Activated CD8-positive, alpha-beta memory T cell treated with anti-CD3 and anti-CD28 coated beads, Interleukin-2, amount 50 U/mL, for 48 hours (primary cell): ENCODE results near the gene TUG1.

ENCODE experiments used
- DNase-seq: peaks from one replicate; pipeline ENCODE4 v3.0.0-alpha.2; 2020

Gene TUG1

GRCh38 chr22:30968924-30969531 is at the start of gene TUG1:
Gene TUG1, plus strand, starts transcription at chr22:30969265.
- DNase-seq: peak; percentile 95

- DNase-seq: no peak
Observed at GRCh38 chr22:30919973-30920372, 49.1 kb upstream of the TUG1 start.

GRCh38 chr22:30920407-30920806 is 48.7 kb upstream of the TUG1 start:
- peak; percentile 94 for DNase-seq

GRCh38 chr22:30921108-30921507 is 48.0 kb upstream of the TUG1 start:
- DNase-seq: no peak

- DNase-seq: peak; percentile 90
Observed at GRCh38 chr22:30922151-30922611, 46.9 kb upstream of the TUG1 start.

GRCh38 chr22:30923168-30923900 is 45.7 kb upstream of the TUG1 start:
- peak; percentile 45 for DNase-seq

- DNase-seq: peak; percentile 29
Observed at GRCh38 chr22:30925667-30926066, 43.4 kb upstream of the TUG1 start.

GRCh38 chr22:30926706-30927105 is 42.4 kb upstream of the TUG1 start:
- DNase-seq: peak; percentile 28

- no peak for DNase-seq
Observed at GRCh38 chr22:30927806-30928205, 41.3 kb upstream of the TUG1 start.

GRCh38 chr22:30928401-30928800 is 40.7 kb upstream of the TUG1 start:
- DNase-seq: no peak

GRCh38 chr22:30930228-30930627 is 38.8 kb upstream of the TUG1 start:
- DNase-seq: no peak

- DNase-seq: no peak
Observed at GRCh38 chr22:30931541-30932300, 37.3 kb upstream of the TUG1 start.

GRCh38 chr22:30932661-30933060 is 36.4 kb upstream of the TUG1 start:
- DNase-seq: no peak

- DNase-seq: no peak
Observed at GRCh38 chr22:30933457-30933856, 35.6 kb upstream of the TUG1 start.

- DNase-seq: no peak
Observed at GRCh38 chr22:30934053-30934452, 35.0 kb upstream of the TUG1 start.

GRCh38 chr22:30940685-30941362 is 28.2 kb upstream of the TUG1 start:
- DNase-seq: no peak

- DNase-seq: no peak
Observed at GRCh38 chr22:30941363-30941740, 27.7 kb upstream of the TUG1 start.

- DNase-seq: no peak
Observed at GRCh38 chr22:30943368-30943767, 25.7 kb upstream of the TUG1 start.

- DNase-seq: no peak
Observed at GRCh38 chr22:30944986-30945385, 24.1 kb upstream of the TUG1 start.

GRCh38 chr22:30945653-30946052 is 23.4 kb upstream of the TUG1 start:
- DNase-seq: no peak

GRCh38 chr22:30946354-30946753 is 22.7 kb upstream of the TUG1 start:
- no peak for DNase-seq

GRCh38 chr22:30947173-30947815 is 21.8 kb upstream of the TUG1 start:
- no peak for DNase-seq
